Measurements from ENCODE around the gene TICAM1. TPM values are rescaled to one million over a fixed set of nuclear protein-coding genes. Genes with fewer than 3 reads are reported as not detected.

TICAM1 gene
- total RNA-seq: 6.0 and 7.4 TPM in 2 replicates

DNA sequence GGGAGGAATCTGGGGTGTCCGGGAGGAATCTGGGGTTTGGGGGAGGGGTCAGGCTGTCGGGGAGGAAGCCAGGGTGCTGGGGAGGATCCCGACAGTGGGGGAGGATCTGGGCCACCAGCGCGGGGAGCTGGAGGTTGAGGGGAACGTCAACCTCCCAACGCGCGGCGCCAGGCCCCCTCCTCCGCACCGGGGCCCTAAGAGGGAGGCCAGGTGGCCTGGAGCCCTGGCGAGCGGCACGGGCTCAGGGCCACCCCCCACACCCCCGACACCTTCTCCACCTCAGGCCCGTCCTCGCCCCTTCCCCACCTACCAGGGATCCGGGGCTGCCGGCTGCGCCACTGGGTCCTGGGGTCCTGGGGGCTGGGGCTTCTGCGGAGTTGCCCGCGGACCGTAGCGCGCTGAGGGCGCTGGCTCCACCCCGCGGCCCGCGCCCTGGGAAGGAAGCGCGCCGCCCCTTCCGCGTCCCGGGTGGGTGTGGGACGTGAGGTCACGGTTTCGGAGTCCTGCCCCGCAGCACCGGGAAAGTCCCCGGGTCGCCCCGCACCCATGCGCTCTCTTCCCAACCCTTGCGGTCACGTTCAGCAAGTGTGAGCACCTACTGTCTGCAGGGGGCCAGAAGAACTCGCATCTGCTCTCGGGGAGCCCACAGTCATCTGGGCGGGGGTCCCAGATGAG, at the start of gene TICAM1:
Gene TICAM1 (minus strand): TSS at position 409 of the 675 bp plus-strand sequence. CDS start 13,335 bp downstream, outside the sequence.
- TF ChIP-seq, protein P1, sequence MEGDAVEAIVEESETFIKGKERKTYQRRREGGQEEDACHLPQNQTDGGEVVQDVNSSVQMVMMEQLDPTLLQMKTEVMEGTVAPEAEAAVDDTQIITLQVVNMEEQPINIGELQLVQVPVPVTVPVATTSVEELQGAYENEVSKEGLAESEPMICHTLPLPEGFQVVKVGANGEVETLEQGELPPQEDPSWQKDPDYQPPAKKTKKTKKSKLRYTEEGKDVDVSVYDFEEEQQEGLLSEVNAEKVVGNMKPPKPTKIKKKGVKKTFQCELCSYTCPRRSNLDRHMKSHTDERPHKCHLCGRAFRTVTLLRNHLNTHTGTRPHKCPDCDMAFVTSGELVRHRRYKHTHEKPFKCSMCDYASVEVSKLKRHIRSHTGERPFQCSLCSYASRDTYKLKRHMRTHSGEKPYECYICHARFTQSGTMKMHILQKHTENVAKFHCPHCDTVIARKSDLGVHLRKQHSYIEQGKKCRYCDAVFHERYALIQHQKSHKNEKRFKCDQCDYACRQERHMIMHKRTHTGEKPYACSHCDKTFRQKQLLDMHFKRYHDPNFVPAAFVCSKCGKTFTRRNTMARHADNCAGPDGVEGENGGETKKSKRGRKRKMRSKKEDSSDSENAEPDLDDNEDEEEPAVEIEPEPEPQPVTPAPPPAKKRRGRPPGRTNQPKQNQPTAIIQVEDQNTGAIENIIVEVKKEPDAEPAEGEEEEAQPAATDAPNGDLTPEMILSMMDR (conservative IDR thresholded peaks at IDR 0.05; ENCODE audit: low read depth, low read length): no peak
- DNase-seq (ENCODE audit: low read depth): no peak
- H3K4me3 ChIP-seq (ENCODE audit: low read depth, low read length): peak within 1 kb of the TSS; percentile 73

DNA sequence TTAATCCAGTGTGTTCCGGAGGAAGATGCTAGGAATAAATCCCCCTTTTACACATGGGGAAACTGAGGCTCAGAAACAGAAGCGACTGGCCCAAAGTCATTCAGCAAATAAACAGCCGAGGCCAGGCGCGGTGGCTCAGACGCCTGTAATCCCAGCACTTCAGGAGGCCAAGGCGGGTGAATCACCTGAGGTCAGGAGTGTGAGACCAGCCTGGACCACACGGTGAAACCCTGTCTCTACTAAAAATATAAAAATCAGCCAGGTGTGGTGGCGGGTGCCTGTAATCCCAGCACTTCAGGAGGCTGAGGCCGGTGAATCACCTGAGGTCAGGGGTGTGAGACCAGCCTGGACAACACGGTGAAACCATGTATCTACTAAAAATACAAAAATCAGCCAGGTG, 47.5 kb upstream of the TICAM1 start:
- no peak for DNase-seq (ENCODE audit: low read depth)
- H3K4me3 ChIP-seq (ENCODE audit: low read depth, low read length): no peak overlapping the region
- TF ChIP-seq, protein P1 (conservative IDR thresholded peaks at IDR 0.05; ENCODE audit: low read depth, low read length): no peak

DNA sequence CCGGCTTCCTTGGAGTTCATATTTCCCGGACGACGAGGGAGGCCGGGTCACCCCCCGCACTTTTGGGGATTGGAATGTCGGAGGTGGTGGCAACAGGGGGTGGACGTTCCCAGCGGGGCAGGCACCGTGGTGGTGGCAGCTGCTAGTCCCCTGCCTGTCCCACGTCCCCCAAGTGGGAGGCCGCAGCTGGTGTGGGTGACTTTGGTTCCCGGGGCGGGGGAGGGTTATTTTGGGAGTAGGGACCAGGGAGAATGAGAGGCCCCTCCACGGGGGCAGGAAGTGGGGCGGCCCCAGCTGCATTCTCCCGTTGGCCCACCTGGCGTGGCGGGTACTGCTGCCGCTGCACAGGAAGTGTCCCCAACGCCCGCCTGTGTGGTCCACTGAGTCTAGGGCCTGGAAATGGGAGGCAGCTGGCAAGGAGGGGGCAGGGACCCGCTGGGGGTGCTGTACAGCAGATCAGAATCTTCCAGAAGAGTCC, 47.0 kb upstream of the TICAM1 start:
- TF ChIP-seq, protein P1 (conservative IDR thresholded peaks at IDR 0.05; ENCODE audit: low read depth, low read length): no peak
- no peak for DNase-seq (ENCODE audit: low read depth)
- no peak overlapping the region for H3K4me3 ChIP-seq (ENCODE audit: low read depth, low read length)

DNA sequence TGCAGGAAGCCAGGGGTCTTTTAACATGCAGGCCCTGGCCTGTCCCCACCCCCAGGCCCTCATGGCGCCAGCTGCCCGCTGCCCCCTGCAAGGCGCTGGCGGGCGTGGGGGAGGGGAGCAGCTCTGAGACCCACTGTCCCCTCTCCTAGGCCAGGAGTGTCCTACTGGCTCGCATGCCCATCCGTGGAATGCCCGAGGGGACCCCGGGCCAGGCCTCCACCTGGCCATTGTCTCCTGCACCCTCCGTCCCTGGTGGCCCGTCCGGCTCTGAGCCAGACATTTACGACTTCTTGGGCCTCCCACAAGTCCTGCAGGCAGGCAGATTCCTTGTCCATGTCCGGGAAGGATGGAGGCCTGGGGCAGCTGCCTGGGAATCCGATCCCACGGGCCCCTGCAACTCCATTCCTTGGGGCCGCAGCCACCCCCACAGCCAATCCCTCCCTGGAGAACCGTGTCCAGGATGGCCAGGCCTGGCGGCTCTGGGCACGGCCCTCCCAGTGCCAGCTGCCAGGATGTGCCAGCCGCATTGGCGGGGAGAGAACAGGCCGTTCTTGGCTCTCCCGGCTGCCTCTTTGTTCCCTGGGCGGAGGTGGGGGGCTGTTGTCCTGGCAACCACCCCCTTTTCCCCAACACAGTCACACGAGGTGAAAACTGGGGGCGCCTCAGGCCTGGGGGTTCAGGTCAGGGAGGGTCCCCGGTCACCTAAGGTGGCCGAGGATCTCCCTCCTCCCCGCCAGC, 46.4 kb upstream of the TICAM1 start:
- no peak overlapping the region for H3K4me3 ChIP-seq (ENCODE audit: low read depth, low read length)

DNA sequence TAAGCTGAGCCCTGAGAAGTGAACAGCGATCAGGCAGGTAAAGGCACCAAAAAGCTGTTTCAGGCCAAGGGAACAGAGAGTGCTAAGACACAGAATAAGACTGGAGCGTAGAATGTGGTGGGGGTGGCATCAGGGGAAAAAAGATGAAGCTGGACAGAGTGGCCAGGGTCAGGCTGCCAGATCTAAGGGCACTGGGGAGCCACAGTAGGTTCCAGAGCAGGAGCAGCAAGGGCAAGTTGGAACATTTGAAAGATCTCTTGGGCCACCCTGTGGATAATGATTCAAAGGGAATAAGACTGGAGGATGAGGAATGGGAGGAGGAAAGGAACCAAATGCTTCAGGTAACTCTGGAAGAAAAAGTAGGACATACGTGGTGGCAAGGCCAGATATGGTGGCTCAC, 42.4 kb upstream of the TICAM1 start:
- no peak overlapping the region for H3K4me3 ChIP-seq (ENCODE audit: low read depth, low read length)
- TF ChIP-seq, protein P1 (conservative IDR thresholded peaks at IDR 0.05; ENCODE audit: low read depth, low read length): no peak
- no peak for DNase-seq (ENCODE audit: low read depth)

More for the DNA sequence above, 46.4 kb upstream of the TICAM1 start:
- DNase-seq (ENCODE audit: low read depth): no peak
- TF ChIP-seq, protein P1 (conservative IDR thresholded peaks at IDR 0.05; ENCODE audit: low read depth, low read length): no peak

DNA sequence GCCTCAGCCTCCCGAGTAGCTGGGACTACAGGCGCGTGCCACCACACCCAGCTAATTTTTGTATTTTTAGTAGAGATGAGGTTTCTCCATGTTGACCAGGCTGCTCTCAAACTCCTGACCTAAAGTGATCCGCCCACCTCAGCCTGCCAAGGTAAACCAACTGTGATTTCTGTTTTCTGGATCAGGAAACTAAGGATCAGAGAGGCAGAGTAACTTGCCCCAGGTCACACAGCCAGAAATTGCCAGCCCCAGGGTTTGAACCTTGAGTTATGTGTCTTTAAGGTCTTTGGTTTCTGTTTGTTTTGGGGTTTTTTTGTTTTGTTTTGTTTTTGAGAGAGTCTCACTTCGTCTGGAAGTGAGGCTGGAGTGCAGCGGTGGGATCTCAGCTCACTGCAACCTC, 40.2 kb upstream of the TICAM1 start:
- no peak for DNase-seq (ENCODE audit: low read depth)
- TF ChIP-seq, protein P1 (conservative IDR thresholded peaks at IDR 0.05; ENCODE audit: low read depth, low read length): no peak
- no peak overlapping the region for H3K4me3 ChIP-seq (ENCODE audit: low read depth, low read length)

All from epithelial cell of proximal tubule (primary cell).